HG02970 (cell line): ENCODE data around the gene MRM3.
"Not testable (repeated sequence)": the region's sequence is repeated elsewhere in the genome, so short reads cannot be mapped to it uniquely, and the experiment has no call there.

Experiments
- ATAC-seq: cut with Tn5 transposase; IDR thresholded peaks from one replicate; pipeline ENCODE4 v1.9.1; 2021; ENCODE audit warnings: mild to moderate bottlenecking, moderate library complexity, moderate number of reproducible peaks; ENCODE audit not compliant: unreplicated experiment, low FRiP score

MRM3 gene

DNA sequence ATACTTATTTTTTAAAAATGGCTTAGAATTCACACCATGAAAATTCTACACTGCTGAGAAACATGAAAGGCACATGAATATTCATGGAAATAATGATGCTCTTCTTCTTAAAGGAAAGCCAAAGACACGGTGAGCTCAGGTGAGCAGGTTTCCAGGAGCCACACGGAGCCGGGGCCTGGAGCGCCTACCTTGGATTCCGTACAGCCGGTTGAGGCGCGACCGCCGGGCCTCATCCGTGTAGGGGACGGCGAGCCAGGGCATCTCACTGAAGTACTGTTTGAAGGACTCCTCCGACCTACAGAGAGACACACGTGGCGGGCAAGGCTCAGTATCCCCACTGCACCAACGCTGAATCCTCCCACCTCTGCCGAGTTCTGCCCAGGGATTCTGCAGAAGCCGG, 37.1 kb downstream of the MRM3 start:
- ATAC-seq = no peak

DNA sequence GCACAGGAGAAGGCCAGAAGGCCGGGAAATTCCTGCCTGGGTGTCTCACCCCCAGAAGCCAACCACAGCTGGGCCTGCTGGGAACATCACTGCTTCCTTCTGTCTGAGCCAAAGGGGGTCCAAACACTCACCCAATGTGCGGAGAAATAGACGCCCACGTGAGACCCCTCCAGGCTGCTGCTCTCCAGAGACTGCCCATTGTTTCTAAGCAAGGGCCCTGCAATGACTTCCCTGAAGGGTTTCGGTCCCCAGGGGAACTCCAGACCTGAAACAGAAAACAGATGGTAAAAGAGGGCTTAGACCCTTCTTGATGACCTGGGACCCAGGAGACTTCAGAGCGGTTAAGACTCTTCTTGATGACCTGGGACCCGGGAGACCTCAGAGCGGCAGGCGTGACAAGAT, 41.3 kb downstream of the MRM3 start:
- ATAC-seq = no peak

DNA sequence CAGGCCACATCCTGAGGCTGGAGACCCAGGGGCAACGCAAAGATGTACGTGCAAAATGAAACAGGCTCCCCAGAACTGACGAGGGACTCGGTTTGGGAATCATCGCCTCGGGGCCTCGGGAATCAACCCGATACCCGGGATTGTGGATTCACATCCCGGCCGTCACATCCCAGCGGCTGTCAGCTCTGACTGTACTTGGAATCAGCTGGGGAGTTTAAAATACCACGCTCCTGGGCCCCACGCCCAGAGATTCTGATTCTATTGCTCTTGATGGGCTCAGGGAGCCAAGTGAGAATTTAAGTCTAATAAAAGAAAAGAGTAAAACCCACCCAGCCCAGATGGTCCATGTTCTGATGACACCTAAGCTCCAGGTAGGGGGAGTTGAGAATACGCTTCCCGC, 42.2 kb downstream of the MRM3 start:
- no peak for ATAC-seq

- no peak for ATAC-seq
These were observed 43.1 kb downstream of the MRM3 start for GRCh38 chr17:825216-825615.

GRCh38 chr17:826778-827177, 44.6 kb downstream of the MRM3 start:
- ATAC-seq = no peak

DNA sequence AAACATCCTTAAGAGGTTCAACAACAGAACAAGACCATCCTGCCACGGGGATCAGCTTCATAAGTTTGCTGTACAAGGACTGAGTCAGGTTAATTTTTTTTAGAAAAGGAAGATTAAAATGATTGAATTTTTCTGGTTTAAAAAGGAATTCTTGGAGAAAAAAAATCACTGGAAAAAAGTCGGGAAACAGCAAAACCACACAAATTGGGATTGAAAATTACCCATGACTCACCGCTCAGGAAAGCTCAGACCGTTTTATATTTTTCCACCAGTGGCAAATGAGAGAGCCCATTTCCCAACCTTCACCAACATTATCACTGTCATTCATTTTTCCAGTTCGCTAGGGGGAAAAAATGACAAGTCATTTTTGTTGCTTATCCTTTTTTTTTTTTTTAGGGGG, 46.6 kb downstream of the MRM3 start:
- no peak for ATAC-seq

- not testable (repeated sequence) for ATAC-seq
These were observed 47.5 kb downstream of the MRM3 start for GRCh38 chr17:829614-830013.

- no peak for ATAC-seq
These were observed 48.2 kb downstream of the MRM3 start for GRCh38 chr17:830381-830780.

GRCh38 chr17:830950-831349, 48.8 kb downstream of the MRM3 start:
- no peak for ATAC-seq

GRCh38 chr17:834136-834535, 52.0 kb downstream of the MRM3 start:
- no peak for ATAC-seq

DNA sequence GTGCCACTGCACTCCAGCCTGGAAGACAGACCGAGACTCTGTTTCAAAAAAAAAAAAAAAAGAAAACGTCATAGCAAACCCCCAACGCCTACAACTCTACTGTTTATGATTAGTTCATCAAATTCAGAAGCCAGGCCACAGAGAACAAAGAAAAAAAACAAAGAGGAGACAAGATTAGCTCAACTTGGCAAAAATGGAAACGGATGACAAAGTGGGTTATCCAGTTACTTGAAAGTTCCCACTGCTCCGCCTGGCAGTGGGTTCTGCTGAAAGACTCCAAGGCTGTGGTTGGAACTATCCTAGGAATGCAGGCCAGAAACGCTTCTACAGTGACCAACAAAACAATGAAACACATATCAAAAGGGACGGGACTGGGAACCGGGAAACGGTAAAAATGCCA, 53.1 kb downstream of the MRM3 start:
- ATAC-seq = no peak

- not testable (repeated sequence) for ATAC-seq
These were observed 53.6 kb downstream of the MRM3 start for GRCh38 chr17:835721-836120.

DNA sequence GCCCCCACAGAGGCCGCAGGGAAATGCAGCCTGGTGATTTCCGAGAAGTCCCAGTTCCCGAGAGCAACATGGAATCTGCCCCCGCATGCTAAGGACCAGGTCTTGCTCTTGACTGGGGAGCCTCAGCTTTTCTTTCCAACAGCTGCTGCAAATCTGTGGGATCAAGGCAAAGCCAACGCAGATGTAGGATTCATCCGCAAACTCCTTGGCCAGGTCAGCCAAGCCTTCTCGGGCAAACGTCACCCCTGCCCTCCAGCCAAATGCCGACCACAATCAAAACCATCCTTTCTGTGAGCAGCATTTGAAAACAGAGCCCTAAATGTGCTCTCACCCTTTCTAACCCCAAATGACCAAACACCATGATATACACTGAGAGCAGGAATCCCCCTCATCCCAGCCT, 54.0 kb downstream of the MRM3 start:
- ATAC-seq = no peak

DNA sequence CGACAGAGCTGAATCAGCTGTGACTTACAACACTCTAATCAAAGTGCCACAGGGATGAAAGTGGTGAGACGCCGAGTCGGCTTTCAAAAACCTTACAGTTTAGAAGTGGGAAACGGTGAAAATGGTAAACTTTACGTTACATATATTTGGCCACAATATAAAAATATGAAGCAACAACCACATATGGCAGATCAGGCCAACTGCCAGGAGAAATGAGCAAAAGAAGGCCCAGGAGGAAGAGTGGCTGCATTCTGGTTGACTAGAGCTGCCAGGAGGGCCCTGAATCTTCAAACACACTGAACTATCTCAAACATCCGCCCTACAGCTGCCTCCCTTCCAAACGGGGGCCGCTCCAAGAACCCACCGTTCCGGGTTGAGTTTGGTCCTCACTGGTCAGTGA, 56.3 kb downstream of the MRM3 start:
- no peak for ATAC-seq

- no peak for ATAC-seq
These were observed 59.2 kb downstream of the MRM3 start for GRCh38 chr17:841313-841712.
